ENCODE results near the gene ZYX. TPM values are rescaled to one million over a fixed set of nuclear protein-coding genes. Genes with fewer than 3 reads are reported as not detected.

ZYX gene
- total RNA-seq: 100 to 1,000 TPM; 103 to 148 TPM

DNA sequence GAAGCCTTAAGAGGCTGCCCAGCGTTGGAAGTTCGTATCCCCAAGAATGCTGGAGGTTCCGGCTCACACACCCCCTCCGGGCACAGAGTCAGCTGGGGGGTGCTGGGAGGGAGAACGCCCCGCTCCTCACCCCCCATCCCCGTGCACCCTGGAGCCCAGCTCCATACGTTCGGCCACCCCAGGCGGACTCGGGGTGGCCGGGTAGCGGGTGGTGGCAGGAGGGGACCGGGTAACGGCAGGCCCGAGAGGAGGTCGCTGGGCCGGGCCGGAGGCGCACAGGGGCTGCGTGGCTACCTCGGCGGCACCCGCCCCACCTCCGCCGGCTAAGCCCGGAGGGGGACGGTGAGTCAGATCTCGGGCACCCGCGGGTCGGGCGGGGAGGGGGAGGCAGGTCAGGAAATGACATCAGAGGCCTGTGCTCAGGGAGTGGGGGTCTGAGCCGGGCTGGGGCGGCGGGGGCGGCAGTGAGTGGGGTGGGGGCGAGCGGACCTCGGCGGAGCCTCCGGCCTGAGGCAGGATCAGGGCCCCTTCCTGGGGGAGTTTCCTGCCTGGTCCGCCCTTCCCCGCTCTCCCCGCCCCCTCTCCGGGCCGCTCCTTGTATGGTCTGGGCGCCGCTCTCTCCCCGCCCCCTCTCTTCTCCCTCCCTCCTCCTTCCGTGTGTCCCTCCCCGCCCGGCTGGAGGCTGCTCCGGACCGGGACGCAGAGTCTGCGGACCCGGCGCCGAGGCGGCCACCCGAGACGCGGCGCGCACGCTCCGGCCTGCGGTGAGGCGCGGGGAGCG, at the start of gene ZYX:
Gene ZYX (plus strand): TSS at position 700 of the 781 bp plus-strand sequence. CDS start 227 bp downstream, outside the sequence.
- intact Hi-C loops (cut with DNase I, micrococcal nuclease): loop anchor here (1.0 to 10.0 kb wide), 12 partner anchors 19 to 576 kb away; partner anchors contain the start of genes CASP2 (in 2 of the 2), EPHA1 (in 2 of the 2), FAM131B (in 1 of the 2) and TCAF1 (in 1 of the 2)
- peak; percentile 79 for ATAC-seq
- peak; percentile 94 for DNase-seq
- Mint-ChIP-seq H3K27me3 (no peaks in the 10 kb centered on the region), H3K27ac (peak within 1 kb of the TSS; percentile 89), H3K4me3 (peak within 1 kb of the TSS; percentile 82), H3K36me3 (ENCODE audit: low read depth) (peaks cover 5% of the 10 kb centered on the region), H3K9me3 (ENCODE audit: low read depth) (no peaks in the 10 kb centered on the region), H3K4me1 (peaks cover 33% of the 10 kb centered on the region)
- ChIA-PET CTCF (interaction anchor here (0.5 to 3.3 kb wide), 16 partner anchors 12 to 120 kb away, joined by 3 to 19 read pairs (median 4); no protein-coding TSS in a partner anchor), POLR2A (interaction anchor here (0.6 to 1.3 kb wide), 3 partner anchors 15 to 134 kb away, joined by 3 to 7 read pairs (median 3); no protein-coding TSS in a partner anchor)

- ChIA-PET POLR2A (no interaction called here), CTCF (interaction anchor here (0.7 to 1.5 kb wide), 4 partner anchors 11 to 94 kb away, joined by 3 to 4 read pairs (median 3); no protein-coding TSS in a partner anchor)
- Mint-ChIP-seq H3K4me1 (no peaks in the 10 kb centered on the region), H3K9me3 (ENCODE audit: low read depth) (no peaks in the 10 kb centered on the region), H3K27ac (no peak overlapping the region), H3K4me3 (no peak overlapping the region), H3K27me3 (peaks cover 9% of the 10 kb centered on the region), H3K36me3 (ENCODE audit: low read depth) (no peaks in the 10 kb centered on the region)
- ATAC-seq (no peak), DNase-seq (no peak)
- intact Hi-C loops (cut with DNase I, micrococcal nuclease): loop anchor here in 1 of 2 experiments (10.0 kb wide), 1 partner anchor 329 kb away; no protein-coding TSS in a partner anchor
Observed at GRCh38 chr7:143334244-143334643, 46.9 kb upstream of the ZYX start.

- ChIA-PET CTCF (interaction anchor here (0.9 to 1.9 kb wide), 6 partner anchors 8 to 54 kb away, joined by 3 to 6 read pairs (median 4); partner anchors contain the start of gene CASP2), POLR2A (no interaction called here)
- H3K27me3 Mint-ChIP-seq: peaks cover 12% of the 10 kb centered on the region
- peak; percentile 33 for ATAC-seq
- H3K9me3 Mint-ChIP-seq (ENCODE audit: low read depth): no peaks in the 10 kb centered on the region
- no peak overlapping the region for H3K4me3 Mint-ChIP-seq
- no peaks in the 10 kb centered on the region for H3K4me1 Mint-ChIP-seq
- no peak overlapping the region for H3K27ac Mint-ChIP-seq
- H3K36me3 Mint-ChIP-seq (ENCODE audit: low read depth): no peaks in the 10 kb centered on the region
- intact Hi-C loops (cut with DNase I, micrococcal nuclease): loop anchor here in 1 of 2 experiments (10.0 kb wide), 1 partner anchor 332 kb away; no protein-coding TSS in a partner anchor
- no peak for DNase-seq
Observed at GRCh38 chr7:143337216-143337615, 43.9 kb upstream of the ZYX start.

DNA sequence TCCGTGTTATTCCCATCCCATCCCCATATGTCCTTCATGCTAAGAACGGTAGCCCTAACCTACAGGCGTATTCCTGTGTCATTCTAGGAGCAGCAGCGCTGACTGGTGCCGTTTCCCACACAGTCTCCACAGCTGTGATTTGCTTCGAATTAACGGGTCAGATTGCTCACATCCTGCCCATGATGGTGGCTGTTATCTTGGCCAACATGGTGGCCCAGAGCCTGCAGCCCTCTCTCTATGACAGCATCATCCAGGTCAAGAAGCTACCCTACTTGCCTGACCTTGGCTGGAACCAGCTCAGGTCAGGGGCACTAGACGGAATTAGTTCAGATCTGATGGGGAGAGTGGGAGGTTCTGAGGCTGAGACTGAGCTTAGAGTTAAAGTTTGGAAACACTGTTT, 39.3 kb upstream of the ZYX start:
- intact Hi-C loops (cut with DNase I, micrococcal nuclease): no loop called here
- peaks cover 9% of the 10 kb centered on the region for H3K27me3 Mint-ChIP-seq
- ChIA-PET CTCF (interaction anchor here (0.5 to 1.6 kb wide), 5 partner anchors 14 to 324 kb away, joined by 3 to 6 read pairs (median 3); no protein-coding TSS in a partner anchor), POLR2A (no interaction called here)
- no peak for DNase-seq
- H3K4me3 Mint-ChIP-seq: no peak overlapping the region
- no peak for ATAC-seq
- H3K9me3 Mint-ChIP-seq (ENCODE audit: low read depth): no peaks in the 10 kb centered on the region
- H3K4me1 Mint-ChIP-seq: peaks cover 8% of the 10 kb centered on the region
- H3K36me3 Mint-ChIP-seq (ENCODE audit: low read depth): no peaks in the 10 kb centered on the region
- no peak overlapping the region for H3K27ac Mint-ChIP-seq

DNA sequence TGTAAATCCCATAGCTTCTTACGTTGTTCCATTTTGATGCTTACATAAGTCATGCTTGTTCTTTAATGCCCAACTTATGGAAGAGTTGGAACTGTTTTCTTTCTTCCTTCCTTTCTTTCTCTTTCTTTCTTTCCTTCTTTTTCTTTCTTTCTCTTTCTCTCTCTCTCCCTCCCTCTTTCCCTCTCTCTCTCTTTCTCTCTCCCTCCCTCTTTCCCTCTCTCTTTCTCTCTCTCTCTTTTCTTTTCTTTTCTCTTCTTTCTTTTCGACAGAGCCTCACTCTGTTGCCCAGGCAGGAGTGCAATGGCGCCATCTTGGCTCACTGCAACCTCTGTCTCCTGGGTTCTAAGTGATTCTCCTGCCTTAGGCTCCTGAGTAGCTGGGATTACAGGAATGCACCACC, 37.5 kb upstream of the ZYX start:
- ChIA-PET POLR2A (no interaction called here), CTCF (interaction anchor here (1.1 to 1.4 kb wide), 2 partner anchors 14 to 32 kb away, joined by 3 read pairs; no protein-coding TSS in a partner anchor)
- no peak overlapping the region for H3K4me3 Mint-ChIP-seq
- H3K27ac Mint-ChIP-seq: no peak overlapping the region
- no peaks in the 10 kb centered on the region for H3K9me3 Mint-ChIP-seq (ENCODE audit: low read depth)
- no peaks in the 10 kb centered on the region for H3K36me3 Mint-ChIP-seq (ENCODE audit: low read depth)
- intact Hi-C loops (cut with DNase I, micrococcal nuclease): no loop called here
- DNase-seq (no peak), ATAC-seq (no peak)
- H3K27me3 Mint-ChIP-seq: peaks cover 11% of the 10 kb centered on the region
- peaks cover 8% of the 10 kb centered on the region for H3K4me1 Mint-ChIP-seq

- peaks cover 8% of the 10 kb centered on the region for H3K27me3 Mint-ChIP-seq
- peak; percentile 85 for DNase-seq
- ATAC-seq: peak; percentile 99
- H3K27ac Mint-ChIP-seq: no peak overlapping the region
- ChIA-PET POLR2A (no interaction called here), CTCF (interaction anchor here (0.6 to 2.0 kb wide), 21 partner anchors 9 to 337 kb away, joined by 3 to 8 read pairs (median 5); no protein-coding TSS in a partner anchor)
- intact Hi-C loops (cut with DNase I, micrococcal nuclease): loop anchor here in 1 of 2 experiments (5.0 kb wide), 1 partner anchor 37 kb away; the partner anchor contains the start of gene ZYX
- peaks cover 8% of the 10 kb centered on the region for H3K4me1 Mint-ChIP-seq
- no peaks in the 10 kb centered on the region for H3K9me3 Mint-ChIP-seq (ENCODE audit: low read depth)
- H3K36me3 Mint-ChIP-seq (ENCODE audit: low read depth): no peaks in the 10 kb centered on the region
- peak overlapping the region; percentile 52 for H3K4me3 Mint-ChIP-seq
Observed at GRCh38 chr7:143345428-143345900, 35.7 kb upstream of the ZYX start.

DNA sequence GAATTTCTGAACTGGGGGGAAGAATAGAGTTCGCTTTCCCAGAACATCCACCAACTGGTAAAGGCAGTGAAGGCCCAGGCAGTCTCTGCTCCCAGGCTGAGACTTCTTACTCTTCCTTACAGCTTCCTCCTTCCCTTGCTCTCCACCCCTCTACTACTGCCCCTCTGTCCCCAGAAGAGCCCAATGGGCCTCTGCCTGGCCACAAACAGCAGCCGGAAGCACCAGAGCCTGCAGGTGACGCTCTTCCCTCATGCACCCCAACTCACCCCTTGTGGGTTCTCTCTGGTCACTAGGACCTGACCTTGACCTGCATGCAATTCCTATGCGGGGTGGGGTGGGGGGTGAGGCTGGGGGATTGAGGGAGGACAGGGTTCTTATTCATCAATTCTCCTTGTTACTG, 35.1 kb upstream of the ZYX start:
- intact Hi-C loops (cut with DNase I, micrococcal nuclease): loop anchor here in 1 of 2 experiments (5.0 kb wide), 1 partner anchor 36 kb away; the partner anchor contains the start of gene ZYX
- H3K27ac Mint-ChIP-seq: no peak overlapping the region
- CTCF ChIA-PET: interaction anchor here (0.7 to 2.0 kb wide), 16 partner anchors 8 to 337 kb away, joined by 3 to 8 read pairs (median 5); no protein-coding TSS in a partner anchor
- POLR2A ChIA-PET: no interaction called here
- ATAC-seq: no peak
- H3K27me3 Mint-ChIP-seq: peaks cover 8% of the 10 kb centered on the region
- H3K4me3 Mint-ChIP-seq: no peak overlapping the region
- no peak for DNase-seq
- H3K4me1 Mint-ChIP-seq: peaks cover 8% of the 10 kb centered on the region
- no peaks in the 10 kb centered on the region for H3K36me3 Mint-ChIP-seq (ENCODE audit: low read depth)
- H3K9me3 Mint-ChIP-seq (ENCODE audit: low read depth): no peaks in the 10 kb centered on the region

DNA sequence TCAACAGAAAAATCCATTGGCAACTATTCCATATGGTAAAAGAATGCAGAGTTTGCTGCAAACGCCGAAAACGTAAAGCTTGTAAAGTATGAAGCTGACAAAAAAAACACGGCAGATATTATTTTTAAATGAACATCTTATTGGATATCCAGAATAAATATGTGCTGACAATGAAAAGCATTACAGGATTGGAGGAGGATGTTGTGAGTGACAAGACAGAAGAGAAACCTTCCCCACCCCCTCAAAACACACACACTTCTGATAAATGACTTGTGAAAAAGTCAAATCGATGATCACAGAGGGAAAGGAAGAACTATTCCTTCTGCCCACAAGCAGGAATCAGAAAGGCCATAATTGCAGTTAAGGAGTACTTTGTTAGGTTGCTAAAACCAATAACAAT, 33.2 kb upstream of the ZYX start:
- no peak overlapping the region for H3K4me3 Mint-ChIP-seq
- CTCF ChIA-PET: interaction anchor here (0.8 to 2.0 kb wide), 4 partner anchors 13 to 61 kb away, joined by 3 to 6 read pairs (median 3); partner anchors contain the start of gene EPHA1
- peaks cover 6% of the 10 kb centered on the region for H3K27me3 Mint-ChIP-seq
- H3K4me1 Mint-ChIP-seq: peaks cover 8% of the 10 kb centered on the region
- ATAC-seq: no peak
- no peaks in the 10 kb centered on the region for H3K36me3 Mint-ChIP-seq (ENCODE audit: low read depth)
- intact Hi-C loops (cut with DNase I, micrococcal nuclease): loop anchor here in 1 of 2 experiments (5.0 kb wide), 1 partner anchor 34 kb away; the partner anchor contains the start of gene ZYX
- no peaks in the 10 kb centered on the region for H3K9me3 Mint-ChIP-seq (ENCODE audit: low read depth)
- no peak for DNase-seq
- H3K27ac Mint-ChIP-seq: no peak overlapping the region
- POLR2A ChIA-PET: no interaction called here

GRCh38 chr7:143351060-143351459, 30.1 kb upstream of the ZYX start:
- POLR2A ChIA-PET: no interaction called here
- DNase-seq (no peak), ATAC-seq (no peak)
- intact Hi-C loops (cut with DNase I, micrococcal nuclease): no loop called here
- Mint-ChIP-seq H3K9me3 (ENCODE audit: low read depth) (no peaks in the 10 kb centered on the region), H3K4me3 (no peak overlapping the region), H3K27me3 (peaks cover 6% of the 10 kb centered on the region), H3K36me3 (ENCODE audit: low read depth) (no peaks in the 10 kb centered on the region), H3K27ac (no peak overlapping the region), H3K4me1 (no peaks in the 10 kb centered on the region)
- CTCF ChIA-PET: interaction anchor here (0.9 kb wide), 1 partner anchor 44 kb away, joined by 3 read pairs; no protein-coding TSS in a partner anchor

DNA sequence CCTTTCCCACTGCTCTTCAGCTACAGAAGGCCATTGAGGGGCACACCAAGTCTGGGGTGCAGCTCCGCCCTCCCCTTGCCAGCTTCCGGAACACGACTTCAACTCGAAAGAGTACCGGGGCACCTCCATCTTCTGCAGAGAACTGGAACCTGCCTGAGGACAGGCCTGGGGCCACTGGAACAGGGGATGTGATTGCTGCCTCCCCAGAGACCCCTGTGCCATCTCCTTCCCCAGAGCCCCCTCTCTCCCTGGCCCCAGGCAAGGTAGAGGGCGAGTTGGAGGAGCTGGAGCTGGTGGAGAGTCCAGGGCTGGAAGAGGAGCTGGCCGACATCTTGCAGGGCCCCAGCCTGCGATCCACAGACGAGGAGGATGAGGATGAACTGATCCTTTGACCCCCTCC, 29.6 kb upstream of the ZYX start:
- DNase-seq (no peak), ATAC-seq (no peak)
- POLR2A ChIA-PET: no interaction called here
- Mint-ChIP-seq H3K4me1 (no peaks in the 10 kb centered on the region), H3K4me3 (no peak overlapping the region), H3K36me3 (ENCODE audit: low read depth) (no peaks in the 10 kb centered on the region), H3K27me3 (peaks cover 6% of the 10 kb centered on the region), H3K27ac (no peak overlapping the region), H3K9me3 (ENCODE audit: low read depth) (no peaks in the 10 kb centered on the region)
- CTCF ChIA-PET: no interaction called here
- intact Hi-C loops (cut with DNase I, micrococcal nuclease): no loop called here

DNA sequence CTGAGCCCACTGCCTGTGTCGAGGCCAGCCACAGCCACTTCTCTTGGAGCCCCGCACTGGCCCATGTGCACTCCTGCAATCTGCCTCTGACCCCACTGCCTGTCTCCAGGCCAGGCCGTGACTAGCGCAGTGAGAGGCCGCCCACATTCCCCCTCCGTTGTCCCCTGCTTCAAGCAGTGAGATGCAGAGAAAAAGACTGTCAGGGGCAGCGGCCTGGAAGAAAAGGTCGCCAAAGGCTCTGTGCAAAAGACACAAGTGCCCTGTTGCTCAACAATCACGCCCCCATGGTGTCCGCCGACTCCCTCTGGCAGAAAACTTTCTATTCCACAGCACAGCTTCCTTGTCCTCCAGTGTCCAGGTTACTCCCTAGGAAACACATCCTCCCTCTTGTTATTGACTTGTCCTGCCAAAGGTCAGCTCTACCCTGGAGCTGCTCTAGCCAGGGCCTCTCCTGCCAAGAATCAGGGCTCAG, 28.6 kb upstream of the ZYX start:
- Mint-ChIP-seq H3K9me3 (ENCODE audit: low read depth) (no peaks in the 10 kb centered on the region), H3K4me3 (no peak overlapping the region), H3K27me3 (peaks cover 1% of the 10 kb centered on the region), H3K36me3 (ENCODE audit: low read depth) (no peaks in the 10 kb centered on the region), H3K4me1 (no peaks in the 10 kb centered on the region), H3K27ac (no peak overlapping the region)
- DNase-seq (no peak), ATAC-seq (no peak)
- intact Hi-C loops (cut with DNase I, micrococcal nuclease): no loop called here
- ChIA-PET POLR2A (no interaction called here), CTCF (no interaction called here)
